ENCODE data around the gene OR5AS1.
"Not testable (repeated sequence)": the region's sequence is repeated elsewhere in the genome, so short reads cannot be mapped to it uniquely, and the experiment has no call there.

Gene OR5AS1

GRCh38 chr11:56027354-56027753 lies at the start of gene OR5AS1:
TSS of gene OR5AS1 (plus strand) at chr11:56027654. CDS start at chr11:56030419, 2,765 bp downstream.
- no peak for DNase-seq

DNA sequence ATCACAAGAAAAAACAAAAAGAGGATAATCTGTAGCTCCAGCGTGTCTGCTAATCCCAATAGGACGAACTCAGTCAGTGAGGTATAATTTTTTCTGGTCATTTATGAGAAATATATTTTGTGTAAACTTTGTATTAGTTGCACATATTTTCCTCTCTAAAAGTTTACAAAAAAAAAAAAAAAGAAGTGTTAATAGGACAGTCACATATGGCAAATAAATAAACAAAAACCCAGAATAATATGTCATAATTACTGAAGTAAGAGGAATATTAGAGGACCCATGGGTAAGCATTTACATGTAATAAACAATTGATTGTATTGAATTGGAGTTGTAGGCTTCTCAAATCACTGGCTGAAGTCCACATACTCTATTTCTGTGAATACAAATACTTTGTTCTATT lies 32.9 kb upstream of the OR5AS1 start, which contains the start of gene OR5F1:
TSS of gene OR5F1 (minus strand) at position 101 of the 400 bp plus-strand sequence. CDS start at position 101, 0 bp downstream.
- no peak for DNase-seq

GRCh38 chr11:56010716-56011115 lies 16.7 kb upstream of the OR5AS1 start:
- no peak for DNase-seq

DNA sequence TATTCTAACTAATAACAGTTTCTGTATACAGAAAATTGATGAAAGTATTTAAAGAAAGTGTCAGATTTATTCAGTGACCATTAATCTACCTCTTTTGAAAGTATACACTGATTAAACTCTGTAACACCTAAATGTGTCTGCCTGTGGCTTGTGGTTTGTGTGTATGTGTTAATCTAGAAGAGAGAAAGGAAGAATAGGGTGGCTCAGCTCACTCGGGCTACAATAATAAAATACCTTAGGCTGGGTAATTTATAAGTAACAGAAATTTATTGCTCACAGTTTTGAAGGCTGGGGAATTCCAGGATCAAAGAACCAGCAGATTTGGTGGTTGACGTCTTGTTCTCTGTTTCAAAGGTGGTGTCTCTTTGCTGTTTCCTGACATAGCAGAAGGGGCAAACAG lies 13.6 kb upstream of the OR5AS1 start:
- DNase-seq, result no peak

DNA sequence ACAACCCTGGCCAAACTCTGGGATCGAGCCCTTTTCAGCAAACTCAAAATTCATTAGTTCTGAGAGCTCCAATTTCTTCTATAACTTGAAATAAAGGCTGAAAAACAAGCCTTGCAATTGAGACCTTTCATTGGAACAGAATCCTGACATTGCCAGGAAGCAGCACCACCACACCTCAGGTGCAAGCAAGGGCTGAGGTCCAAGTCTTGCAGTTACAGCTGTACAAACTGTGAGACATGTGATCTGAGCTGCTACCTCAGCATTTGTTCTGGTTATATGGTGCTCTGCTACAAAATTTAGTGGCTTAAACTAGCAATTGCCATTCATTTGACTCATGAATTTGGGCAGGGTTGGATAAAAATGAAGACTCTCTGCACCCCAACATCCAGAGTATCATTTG lies 18.1 kb downstream of the OR5AS1 start:
- no peak for DNase-seq

- DNase-seq, result no peak
Observed at GRCh38 chr11:56048480-56048879, 21.0 kb downstream of the OR5AS1 start.

DNA sequence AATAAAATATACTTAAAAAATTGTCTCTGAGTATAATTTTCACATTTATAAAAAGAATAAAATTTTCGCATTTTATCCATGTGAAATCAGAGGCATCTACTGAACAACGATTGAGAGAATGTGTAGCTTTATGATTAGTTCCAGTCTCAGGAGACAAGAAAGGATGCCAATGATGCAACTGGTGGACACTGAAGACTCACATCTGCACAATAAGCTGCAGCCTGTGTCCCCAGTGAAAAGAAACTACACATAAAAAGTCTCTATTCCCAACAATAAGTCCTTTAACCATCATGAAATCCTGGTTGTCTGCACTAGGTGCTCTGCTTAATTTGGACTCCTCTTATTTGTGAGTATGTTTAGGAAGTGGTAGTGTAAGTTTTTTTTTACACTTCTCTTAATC lies 22.0 kb downstream of the OR5AS1 start:
- DNase-seq, result no peak

GRCh38 chr11:56056366-56056765 lies 28.9 kb downstream of the OR5AS1 start:
- DNase-seq, result not testable (repeated sequence)

- not testable (repeated sequence) for DNase-seq
Observed at GRCh38 chr11:56057661-56058237, 30.3 kb downstream of the OR5AS1 start.

GRCh38 chr11:56058260-56058780 lies 30.9 kb downstream of the OR5AS1 start:
- DNase-seq, result not testable (repeated sequence)

DNA sequence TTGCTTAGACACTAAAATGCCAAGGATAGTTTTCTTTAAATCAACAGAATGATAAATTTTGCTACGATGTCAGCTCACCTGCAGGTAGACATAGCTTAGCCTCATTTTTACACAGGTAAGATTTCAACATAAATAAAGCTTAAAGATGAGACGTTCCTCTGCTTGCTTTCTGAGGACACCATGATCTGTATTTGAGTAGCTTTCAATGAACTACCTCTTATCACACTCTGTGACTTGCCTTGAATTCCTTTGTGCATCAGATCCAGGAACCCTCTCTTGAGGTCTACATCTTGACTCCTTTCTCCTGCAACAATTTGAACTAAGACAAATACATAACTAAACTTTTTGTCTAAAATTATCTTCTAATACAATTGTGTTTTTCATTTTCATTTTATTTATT lies 39.5 kb downstream of the OR5AS1 start:
- no peak for DNase-seq
